Measurements from ENCODE around the gene UNC45A.
A peak's percentile ranks its signal among the peaks of the same experiment; 100 is the strongest.

UNC45A gene

GRCh38 chr15:90962021-90962420 is 26.9 kb downstream of the UNC45A start:
- no peak for DNase-seq

GRCh38 chr15:90966262-90966661 is 31.2 kb downstream of the UNC45A start:
- DNase-seq: no peak

- DNase-seq: no peak
These were observed 32.1 kb downstream of the UNC45A start for GRCh38 chr15:90967206-90967605.

- DNase-seq: no peak
These were observed 33.3 kb downstream of the UNC45A start for GRCh38 chr15:90968434-90968833.

- DNase-seq: no peak
These were observed 35.2 kb downstream of the UNC45A start for GRCh38 chr15:90970274-90970673.

- DNase-seq: no peak
These were observed 37.0 kb downstream of the UNC45A start for GRCh38 chr15:90972133-90972532.

GRCh38 chr15:90974216-90974615 is 39.1 kb downstream of the UNC45A start:
- DNase-seq: no peak

- DNase-seq: no peak
These were observed 44.5 kb downstream of the UNC45A start for GRCh38 chr15:90979582-90979981.

- no peak for DNase-seq
These were observed 46.6 kb downstream of the UNC45A start for GRCh38 chr15:90981681-90982080.

- no peak for DNase-seq
These were observed 47.0 kb downstream of the UNC45A start for GRCh38 chr15:90982135-90982534.

GRCh38 chr15:90986790-90987507 is 51.9 kb downstream of the UNC45A start:
- no peak for DNase-seq

GRCh38 chr15:90987561-90988141 is 52.6 kb downstream of the UNC45A start:
- DNase-seq: no peak

GRCh38 chr15:90988296-90988695 is 53.2 kb downstream of the UNC45A start:
- no peak for DNase-seq

GRCh38 chr15:90989040-90989768 is 54.1 kb downstream of the UNC45A start:
- DNase-seq: no peak

- no peak for DNase-seq
These were observed 55.4 kb downstream of the UNC45A start for GRCh38 chr15:90990446-90990845.

- DNase-seq: no peak
These were observed 56.7 kb downstream of the UNC45A start for GRCh38 chr15:90991587-90992285.

- no peak for DNase-seq
These were observed 59.0 kb downstream of the UNC45A start for GRCh38 chr15:90994059-90994416.

GRCh38 chr15:90994417-90995311 is 59.6 kb downstream of the UNC45A start, which contains the start of gene PRC1:
TSS of gene PRC1 (minus strand) at chr15:90994535. CDS start at chr15:90994417, 118 bp downstream.
- DNase-seq: peak; percentile 89

- no peak for DNase-seq
These were observed 63.7 kb downstream of the UNC45A start for GRCh38 chr15:90998737-90999136.

GRCh38 chr15:91001209-91001608 is 66.1 kb downstream of the UNC45A start:
- DNase-seq: no peak
